ENCODE measurements around the gene CHST8.

CHST8 gene

GRCh38 chr19:33737681-33738371 is 116.1 kb downstream of the CHST8 start:
- DNase-seq (ENCODE audit: low spot score), result no peak

GRCh38 chr19:33740811-33741396 is 119.2 kb downstream of the CHST8 start:
- DNase-seq (ENCODE audit: low spot score), result peak; percentile 47

- DNase-seq (ENCODE audit: low spot score), result no peak
These were observed 123.5 kb downstream of the CHST8 start for GRCh38 chr19:33745297-33745696.

- no peak for DNase-seq (ENCODE audit: low spot score)
These were observed 124.4 kb downstream of the CHST8 start for GRCh38 chr19:33746159-33746558.

- DNase-seq (ENCODE audit: low spot score), result no peak
These were observed 125.5 kb downstream of the CHST8 start for GRCh38 chr19:33747273-33747672.

- DNase-seq (ENCODE audit: low spot score), result no peak
These were observed 126.5 kb downstream of the CHST8 start for GRCh38 chr19:33748231-33748630.

GRCh38 chr19:33749016-33749415 is 127.3 kb downstream of the CHST8 start:
- no peak for DNase-seq (ENCODE audit: low spot score)

GRCh38 chr19:33749619-33750175 is 127.9 kb downstream of the CHST8 start:
- DNase-seq (ENCODE audit: low spot score), result no peak

- no peak for DNase-seq (ENCODE audit: low spot score)
These were observed 129.1 kb downstream of the CHST8 start for GRCh38 chr19:33750587-33751435.

GRCh38 chr19:33751436-33751770 is 129.7 kb downstream of the CHST8 start:
- no peak for DNase-seq (ENCODE audit: low spot score)

- DNase-seq (ENCODE audit: low spot score), result no peak
These were observed 130.5 kb downstream of the CHST8 start for GRCh38 chr19:33752018-33752800.

- no peak for DNase-seq (ENCODE audit: low spot score)
These were observed 131.2 kb downstream of the CHST8 start for GRCh38 chr19:33752945-33753344.

GRCh38 chr19:33754361-33754760 is 132.6 kb downstream of the CHST8 start:
- DNase-seq (ENCODE audit: low spot score), result no peak

GRCh38 chr19:33755099-33756035 is 133.6 kb downstream of the CHST8 start:
- no peak for DNase-seq (ENCODE audit: low spot score)

- DNase-seq (ENCODE audit: low spot score), result no peak
These were observed 134.4 kb downstream of the CHST8 start for GRCh38 chr19:33756177-33756576.

- DNase-seq (ENCODE audit: low spot score), result no peak
These were observed 136.8 kb downstream of the CHST8 start for GRCh38 chr19:33758541-33759013.

- DNase-seq (ENCODE audit: low spot score), result no peak
These were observed 137.6 kb downstream of the CHST8 start for GRCh38 chr19:33759356-33759755.

- no peak for DNase-seq (ENCODE audit: low spot score)
These were observed 142.0 kb downstream of the CHST8 start for GRCh38 chr19:33763633-33764371.

GRCh38 chr19:33766623-33767022 is 144.9 kb downstream of the CHST8 start:
- no peak for DNase-seq (ENCODE audit: low spot score)

- peak; percentile 41 for DNase-seq (ENCODE audit: low spot score)
These were observed 146.2 kb downstream of the CHST8 start for GRCh38 chr19:33767898-33768413.

Measured in NAMALWA (cell line).